ENCODE data around the gene ADPRM.

ADPRM gene

DNA sequence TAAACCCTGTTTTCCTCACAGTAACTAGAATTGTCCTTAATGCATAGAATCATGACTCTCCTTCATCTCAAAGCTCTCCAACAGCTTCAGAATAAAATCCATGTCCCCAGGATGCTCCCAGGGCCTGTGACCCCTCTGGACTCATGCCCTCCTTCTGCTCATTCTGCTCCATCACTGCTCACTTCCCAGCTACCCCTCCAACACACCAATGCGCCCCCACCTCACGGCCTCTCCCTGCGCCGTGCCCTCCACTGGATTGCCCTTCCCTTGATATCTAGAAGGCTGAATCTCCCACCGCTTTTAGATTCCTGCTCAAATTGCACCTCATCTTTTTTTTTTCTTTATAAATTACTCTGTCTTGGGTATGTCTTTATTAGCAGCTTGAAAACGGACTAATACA is 45.0 kb downstream of the ADPRM start:
- DNase-seq (ENCODE audit: low spot score) = no peak

DNA sequence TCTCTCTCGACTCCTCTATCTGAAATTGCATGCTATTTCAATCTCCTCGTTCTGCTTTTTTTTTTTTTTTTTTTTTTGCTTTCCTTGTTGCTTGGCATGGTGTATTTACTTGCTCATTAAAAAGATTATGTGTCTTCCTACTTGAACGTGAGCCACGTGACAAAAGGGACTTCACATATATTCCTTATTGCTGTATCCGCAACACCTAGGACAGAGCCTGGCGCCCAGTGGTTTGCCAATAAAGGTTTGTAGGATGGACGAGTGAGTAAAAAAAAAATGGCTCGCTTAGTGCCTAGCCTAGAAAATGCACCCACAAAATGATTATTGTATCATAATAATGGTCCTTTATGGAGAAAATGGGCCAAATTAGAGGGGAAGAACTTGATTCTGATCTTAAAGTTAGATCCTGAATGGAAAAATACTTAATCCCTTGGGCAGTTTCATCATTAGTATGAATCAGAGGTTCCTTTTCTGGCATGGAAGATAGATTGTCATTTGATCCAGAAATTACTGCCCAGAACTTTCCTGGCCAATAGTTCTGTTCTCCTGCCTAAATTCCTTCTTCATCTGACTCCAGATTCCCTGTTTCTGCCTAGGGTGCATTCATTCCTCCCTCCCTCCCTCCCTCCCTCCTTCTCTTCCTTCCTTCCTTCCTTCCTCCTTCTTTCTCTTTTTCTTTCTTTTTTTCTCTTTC is 46.1 kb downstream of the ADPRM start:
- DNase-seq (ENCODE audit: low spot score) = peak; percentile 75

DNA sequence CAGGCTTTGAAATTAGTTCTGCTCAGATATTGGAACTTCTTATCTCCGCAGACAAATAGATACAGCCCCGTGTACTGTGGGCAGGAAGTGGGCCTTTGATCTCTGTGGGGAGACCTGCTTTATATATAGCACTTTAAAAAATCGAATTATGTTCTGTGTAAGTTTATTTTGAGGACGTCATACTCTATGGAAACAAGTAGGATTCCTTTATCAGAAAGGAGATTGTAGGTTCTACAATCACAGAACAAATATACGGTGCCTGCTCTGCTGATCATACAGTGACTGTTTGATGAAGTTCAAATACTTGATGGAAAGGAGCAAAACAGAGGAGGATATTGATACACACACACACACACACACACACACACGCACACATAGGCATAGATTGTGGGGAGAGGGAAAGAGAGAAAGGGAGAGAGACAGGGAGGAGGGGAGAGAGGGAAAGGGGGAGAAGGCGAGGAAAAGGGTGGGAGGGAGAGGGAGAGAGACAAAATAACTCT is 47.2 kb downstream of the ADPRM start:
- no peak for DNase-seq (ENCODE audit: low spot score)

DNA sequence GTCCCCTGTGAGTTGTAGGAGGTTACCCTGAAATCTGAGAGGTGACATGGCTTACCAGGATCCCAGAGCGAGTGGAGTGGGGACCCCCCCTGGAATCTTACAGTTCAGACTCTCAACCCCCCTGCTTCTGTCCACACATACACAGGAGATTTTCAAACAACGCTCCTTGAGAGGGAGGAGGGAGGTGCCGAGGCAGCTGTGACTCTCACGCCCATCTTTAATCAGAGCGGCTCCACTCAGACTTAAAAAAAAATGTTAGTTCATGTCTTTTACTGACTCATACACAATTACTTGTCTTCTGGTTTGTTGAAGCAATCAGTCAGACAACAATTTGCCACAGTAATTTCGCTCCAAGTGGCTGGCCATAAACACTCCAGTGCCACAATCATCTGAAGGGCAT is 47.8 kb downstream of the ADPRM start:
- DNase-seq (ENCODE audit: low spot score) = peak; percentile 73

DNA sequence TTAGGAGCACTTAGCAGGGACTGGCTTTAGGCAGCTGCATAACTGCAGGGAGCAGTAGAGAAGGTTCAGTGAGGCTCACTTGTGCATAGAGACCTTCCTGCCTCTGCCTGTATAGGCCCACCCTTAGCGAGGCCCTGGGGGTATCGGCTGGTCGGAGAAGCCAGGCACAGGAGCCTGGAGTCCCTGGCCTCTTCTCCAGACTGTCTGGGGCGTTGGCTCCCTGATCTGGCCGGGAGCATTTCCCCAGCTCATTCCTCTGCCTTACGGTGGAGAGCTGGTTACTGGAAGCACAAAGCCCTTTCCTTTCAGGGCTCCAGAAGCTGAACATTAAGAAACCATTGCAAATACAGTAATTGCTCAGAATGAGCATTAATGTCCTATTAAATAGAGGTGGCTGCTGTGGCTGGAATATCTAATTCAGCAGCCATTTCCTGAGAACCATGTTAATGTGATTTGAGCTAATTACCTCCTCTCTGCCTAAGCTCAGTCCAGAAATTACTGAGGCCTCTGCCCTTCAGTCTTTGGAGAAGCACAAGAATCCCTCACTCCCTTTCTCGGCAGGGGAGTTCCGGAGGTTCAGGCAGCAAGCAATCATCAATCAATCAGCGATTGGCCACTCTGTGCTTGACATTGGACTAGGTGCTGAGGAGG is 51.3 kb downstream of the ADPRM start:
- peak; percentile 31 for DNase-seq (ENCODE audit: low spot score)

DNA sequence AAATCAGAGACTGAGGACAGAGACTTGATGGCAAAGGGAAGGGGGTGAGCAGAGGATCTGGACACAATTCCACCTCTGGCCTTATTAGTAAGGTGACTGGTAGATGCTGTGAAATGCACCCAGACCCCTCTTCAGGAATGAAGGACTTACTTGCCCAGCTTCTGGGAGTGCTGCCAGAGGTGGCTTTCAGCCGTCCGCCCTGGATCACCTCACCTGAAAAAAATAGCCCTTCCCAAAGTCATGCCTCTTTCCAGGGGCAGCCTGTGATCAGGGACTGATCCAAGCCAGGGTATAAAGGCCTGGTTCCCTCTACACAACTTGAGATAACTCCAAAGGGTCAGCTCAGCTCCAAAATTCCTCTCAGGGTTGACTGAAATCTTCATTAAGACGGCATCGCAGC is 52.8 kb downstream of the ADPRM start:
- DNase-seq (ENCODE audit: low spot score) = no peak

DNA sequence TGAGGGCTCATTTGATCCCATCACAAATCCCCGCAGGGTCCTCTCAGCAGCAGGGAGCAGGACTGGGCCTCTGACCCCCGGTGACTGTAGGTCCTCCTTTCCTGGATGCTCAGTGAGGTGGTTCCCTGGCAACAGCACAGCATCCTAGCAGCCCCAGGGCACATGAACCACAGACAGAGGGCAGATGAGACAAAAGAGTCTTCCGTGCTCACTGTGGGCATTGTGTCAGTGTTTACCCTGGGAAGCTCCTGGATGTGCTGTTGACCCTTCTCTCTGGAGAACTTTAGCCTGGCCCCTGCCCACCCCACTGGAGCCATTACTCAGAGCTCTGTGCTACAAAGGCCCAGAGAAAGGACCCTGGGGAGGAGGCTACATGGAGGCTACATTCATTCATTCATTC is 54.2 kb downstream of the ADPRM start:
- no peak for DNase-seq (ENCODE audit: low spot score)

DNA sequence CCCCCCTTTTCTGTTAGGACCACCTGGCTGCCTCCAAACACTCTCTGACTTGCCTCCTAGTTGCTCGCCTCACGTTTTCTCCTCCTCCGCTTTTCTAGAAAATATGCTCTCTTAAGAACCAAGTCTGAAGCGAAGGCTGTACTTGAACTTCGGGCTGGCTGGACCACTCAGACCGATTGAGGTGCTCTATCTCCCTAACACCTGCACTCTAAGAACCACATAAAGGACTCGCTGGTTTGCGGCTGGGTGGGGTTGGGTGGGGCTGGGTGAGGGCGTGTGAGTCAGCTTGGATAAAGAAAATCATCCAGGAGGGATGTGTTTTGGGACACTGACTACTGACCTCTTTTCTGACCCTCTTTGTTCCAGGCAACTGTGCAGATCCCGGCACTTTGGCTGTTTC is 55.3 kb downstream of the ADPRM start:
- DNase-seq (ENCODE audit: low spot score) = no peak

DNA sequence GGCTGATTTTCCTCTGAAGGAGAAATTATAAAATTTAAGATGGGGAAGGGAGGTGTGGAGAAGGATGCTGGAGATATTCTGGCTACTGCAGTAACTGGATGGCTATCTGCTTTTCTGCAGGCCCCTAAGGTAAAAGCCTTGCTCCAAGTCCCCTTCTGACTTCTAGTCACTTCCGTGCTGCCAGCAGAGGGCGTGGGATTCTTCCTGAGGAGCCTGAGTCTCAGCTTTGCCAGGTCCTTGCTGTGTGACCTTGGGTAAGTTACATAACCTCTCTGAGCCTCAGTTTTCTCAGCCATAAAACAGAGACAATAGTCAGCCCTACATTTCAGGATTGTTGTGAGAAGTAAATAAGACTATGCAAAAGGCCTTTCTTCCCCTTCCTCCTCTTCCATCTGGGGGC is 56.7 kb downstream of the ADPRM start:
- DNase-seq (ENCODE audit: low spot score) = peak; percentile 47

DNA sequence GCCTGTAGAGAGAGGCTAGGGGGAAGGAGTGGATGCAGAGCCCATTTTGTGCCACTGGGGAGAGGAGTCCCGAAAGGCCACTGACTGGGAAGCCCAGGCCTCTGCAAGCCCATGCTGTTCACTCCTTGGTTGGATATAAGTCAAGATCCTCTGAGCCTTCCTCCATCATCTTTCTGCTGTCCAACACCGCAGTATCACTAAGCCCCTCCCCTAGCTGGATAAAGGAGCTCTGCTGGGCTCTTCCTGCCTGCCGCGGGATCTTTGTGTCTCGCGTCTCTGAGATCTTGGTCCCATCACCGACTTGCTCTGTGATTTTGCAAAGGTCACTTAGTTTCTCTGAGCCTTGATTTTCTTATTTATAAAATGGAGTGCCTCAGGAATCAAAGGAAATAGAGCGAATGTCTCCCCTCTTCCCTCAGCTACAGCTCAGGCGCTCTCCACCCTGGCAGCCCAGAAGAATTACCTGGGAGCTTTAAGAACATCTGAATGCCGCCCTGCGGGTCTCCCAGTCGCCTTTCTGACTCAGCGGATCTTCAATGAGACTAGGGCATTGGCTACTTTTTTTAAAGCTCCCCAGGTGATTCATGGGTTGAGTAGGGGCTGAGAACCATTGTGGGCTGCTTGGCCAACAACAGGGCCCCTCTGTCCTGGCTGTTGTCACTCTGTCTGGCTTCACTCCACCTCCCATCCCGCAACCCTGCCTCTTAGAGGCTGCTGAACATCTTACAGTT is 57.6 kb downstream of the ADPRM start:
- no peak for DNase-seq (ENCODE audit: low spot score)

DNA sequence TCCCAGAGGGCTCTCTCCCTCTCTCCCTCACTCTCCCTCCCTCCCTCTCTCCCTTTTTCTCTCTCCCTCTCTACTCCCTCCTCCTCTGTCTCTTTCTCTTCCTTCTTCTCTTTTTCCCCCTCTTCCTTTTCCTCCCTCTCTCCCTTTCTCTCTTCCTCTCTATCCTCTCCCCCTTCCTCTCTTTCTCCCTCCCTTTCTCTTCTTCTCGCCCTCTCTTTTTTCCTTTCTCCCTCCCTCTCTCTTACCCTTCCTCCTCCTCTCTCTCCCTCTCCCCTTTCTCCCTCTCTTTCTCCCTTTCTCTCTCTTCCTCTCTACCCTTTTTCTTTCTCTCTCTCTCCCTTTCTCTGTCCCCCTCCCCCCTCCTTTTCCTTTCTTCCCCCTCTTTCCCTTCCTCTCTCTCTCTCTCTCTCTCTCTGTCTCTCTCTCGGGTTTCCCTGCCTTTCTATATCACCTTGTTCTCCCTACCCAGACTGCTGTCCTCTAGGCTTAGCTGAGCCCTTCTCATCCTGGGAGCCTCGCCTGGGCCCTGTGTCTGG is 58.3 kb downstream of the ADPRM start:
- DNase-seq (ENCODE audit: low spot score) = no peak

DNA sequence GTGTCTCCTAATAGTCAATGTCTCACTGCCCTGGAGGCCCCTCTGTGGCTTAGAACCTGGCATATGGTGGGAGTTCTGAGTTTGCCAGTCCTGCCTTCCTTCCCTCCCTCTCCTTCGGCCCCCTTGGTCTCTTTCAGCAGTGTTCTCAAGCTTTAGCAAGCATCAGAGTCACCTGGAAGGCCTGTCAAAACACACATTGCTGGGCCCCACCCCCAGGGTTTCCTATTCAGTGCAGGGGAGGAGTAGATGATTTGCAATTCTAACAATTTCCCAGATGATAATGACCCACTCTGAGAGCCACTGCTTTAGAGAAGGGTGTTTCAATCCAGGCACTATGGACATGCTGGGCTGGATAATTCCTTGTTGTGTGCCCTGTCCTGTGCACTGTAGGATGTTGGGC is 58.8 kb downstream of the ADPRM start:
- no peak for DNase-seq (ENCODE audit: low spot score)

DNA sequence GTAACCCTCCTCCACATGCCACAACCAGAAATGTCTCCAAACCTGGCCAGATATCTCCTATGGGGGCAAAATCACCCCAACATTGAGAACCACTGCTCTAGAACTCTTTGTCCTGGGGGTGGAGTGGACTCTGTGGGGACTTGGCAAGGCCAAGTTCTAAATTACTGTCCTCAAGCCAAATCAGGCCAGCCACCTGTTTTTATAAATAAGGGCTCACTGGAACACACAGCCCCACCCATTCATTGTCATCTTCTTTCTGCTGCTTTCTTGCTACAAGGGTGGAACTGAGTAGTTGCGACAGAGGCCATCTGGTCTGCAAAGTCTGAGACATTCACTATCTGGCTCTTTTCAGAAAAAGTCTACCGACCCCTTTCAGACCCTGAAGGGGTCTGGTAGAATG is 59.2 kb downstream of the ADPRM start:
- no peak for DNase-seq (ENCODE audit: low spot score)

DNA sequence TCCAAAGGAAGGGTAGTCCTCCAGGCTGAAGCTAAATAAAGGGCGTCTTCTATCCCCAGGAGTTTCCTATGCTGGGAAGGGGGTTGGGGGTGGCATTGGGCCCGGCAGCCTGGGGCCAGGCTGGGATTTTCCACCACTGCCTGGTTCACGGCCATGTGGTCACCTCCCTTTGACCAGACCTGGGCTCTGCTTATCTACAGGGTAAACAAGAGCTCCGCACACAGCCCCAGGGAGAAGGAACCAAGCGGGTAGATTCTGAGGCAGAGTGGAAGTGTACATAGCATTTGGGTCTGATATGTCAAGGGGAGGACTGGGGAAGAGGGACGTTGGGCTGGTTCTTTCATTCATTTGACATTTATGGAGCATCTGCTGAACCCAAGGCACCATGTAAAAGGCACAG is 59.7 kb downstream of the ADPRM start:
- no peak for DNase-seq (ENCODE audit: low spot score)

DNA sequence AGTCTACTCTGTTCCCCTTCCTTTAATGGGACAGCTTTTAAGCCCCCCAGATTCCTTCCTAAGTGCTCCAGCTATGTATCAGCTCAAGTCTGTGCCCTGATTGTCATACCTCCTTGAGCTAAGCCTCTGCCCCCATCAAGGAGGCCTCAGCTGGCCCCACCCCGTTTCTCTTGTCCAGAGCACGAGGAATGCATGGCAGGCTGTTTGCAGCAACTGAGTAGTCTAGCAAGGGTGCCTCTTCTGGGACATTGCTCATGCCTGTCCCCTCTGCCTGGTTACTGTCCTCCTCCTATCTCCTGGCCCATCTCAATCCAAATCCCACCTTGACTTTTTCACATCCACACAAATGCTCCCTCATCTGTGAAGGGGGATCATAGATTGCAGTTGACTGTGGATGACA is 60.3 kb downstream of the ADPRM start:
- no peak for DNase-seq (ENCODE audit: low spot score)

DNA sequence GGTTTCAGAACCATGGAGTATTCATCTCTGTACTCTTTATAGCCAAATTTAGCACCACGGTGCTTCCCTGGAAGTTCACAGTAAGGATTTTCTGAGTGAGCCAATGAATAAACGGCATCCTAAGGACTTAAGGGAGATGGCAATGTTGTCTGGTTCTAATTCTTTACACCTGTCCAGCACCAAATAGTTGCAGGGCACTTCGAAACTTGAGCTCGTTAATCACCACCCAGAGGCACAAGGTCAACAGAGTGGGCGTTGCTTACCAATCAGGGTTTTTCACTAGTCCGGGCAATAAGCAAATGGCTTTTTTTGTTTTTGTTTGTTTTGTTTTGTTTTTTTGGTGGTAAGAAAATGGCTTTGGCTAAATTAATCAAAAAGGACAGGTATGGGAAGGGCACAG is 60.7 kb downstream of the ADPRM start:
- no peak for DNase-seq (ENCODE audit: low spot score)

Data from AG20443 (cell line).